Uterus (tissue), 3 donors: ENCODE data around the gene ARHGAP11B.
A peak's percentile ranks its signal among the peaks of the same experiment; 100 is the strongest.
"Not testable (repeated sequence)": the region's sequence is repeated elsewhere in the genome, so short reads cannot be mapped to it uniquely, and the experiment has no call there.

Source experiments
- DNase-seq, 2 donors: peaks; one replicate each; pipeline ENCODE4 v3.0.0-alpha.2; 2019 to 2020
- H3K27ac ChIP-seq, 2 donors: fragments of 200-600 bp; sonication (generic); 1 replicate in 1 of 2; 2 replicates in 1 of 2; pipeline ENCODE4 v1.5.1; 2016 to 2018
- H3K27me3 ChIP-seq, 2 donors: fragments of 200-600 bp; sonication (generic); one replicate each; pipeline ENCODE4 v1.5.1; 2018 to 2019; ENCODE audit warnings: control low read depth in 1 of 2
- H3K36me3 ChIP-seq, 2 donors: fragments of 200-600 bp; sonication (generic); one replicate each; pipeline ENCODE4 v1.5.1; 2019; ENCODE audit warnings: control low read depth in 1 of 2
- H3K4me1 ChIP-seq, 2 donors: fragments of 200-600 bp; sonication (generic); one replicate each; pipeline ENCODE4 v1.5.1; 2018 to 2019; ENCODE audit warnings: control low read depth in 1 of 2
- H3K4me3 ChIP-seq, 2 donors: fragments of 200-600 bp; sonication (generic); 1 replicate in 1 of 2; 2 replicates in 1 of 2; pipeline ENCODE4 v1.5.1; 2018 to 2019; ENCODE audit warnings: mild to moderate bottlenecking in 1 of 2
- H3K9me3 ChIP-seq, 2 donors: fragments of 200-600 bp; sonication (generic); one replicate each; pipeline ENCODE4 v1.5.1; 2019; ENCODE audit warnings: control low read depth in 1 of 2
- CTCF ChIP-seq, 4 experiments: fragments of 200-600 bp in 2 of 4; fragments of 450-650 bp in 2 of 4; sonication (generic) in 2 of 4; IDR thresholded peaks; one replicate each; pipeline ENCODE4 v1.5.1; 2016 to 2019; ENCODE audit warnings: antibody characterized with exemption in 4 of 4, mild to moderate bottlenecking in 2 of 4, moderate library complexity in 1 of 4
- POLR2A ChIP-seq, 2 donors: fragments of 450-650 bp; IDR thresholded peaks; one replicate each; pipeline ENCODE4 v1.6.1; 2016; ENCODE audit warnings: antibody characterized with exemption in 2 of 2, mild to moderate bottlenecking in 1 of 2, moderate library complexity in 1 of 2
- intact Hi-C: fragments of 100-400 bp; cut with DNase I; formaldehyde crosslinking; loops from one replicate; pipeline ENCODE4 v1.15.1; 2023; ENCODE audit warnings: low total_unique reads
- donor health status: DM: yes; HTN: yes; CAD: no.

Gene ARHGAP11B

GRCh38 chr15:30650012-30650929, 24.3 kb downstream of the ARHGAP11B start:
- Histone ChIP-seq H3K4me3 (no peak overlapping the region), H3K36me3 (no peaks in the 10 kb centered on the region), H3K27me3 (no peaks in the 10 kb centered on the region), H3K4me1 (no peaks in the 10 kb centered on the region), H3K27ac (no peak overlapping the region), H3K9me3 (no peaks in the 10 kb centered on the region)
- intact Hi-C loops: no loop called here
- DNase-seq: no peak
- TF ChIP-seq CTCF (IDR thresholded peaks at IDR 0.05) (no peak), POLR2A (IDR thresholded peaks at IDR 0.05) (no peak)

GRCh38 chr15:30661154-30661553, 35.2 kb downstream of the ARHGAP11B start:
- H3K36me3 ChIP-seq, DNase-seq, H3K4me1 ChIP-seq, H3K9me3 ChIP-seq, H3K27ac ChIP-seq, H3K4me3 ChIP-seq, H3K27me3 ChIP-seq, intact Hi-C loops: not testable (repeated sequence)
- TF ChIP-seq CTCF (IDR thresholded peaks at IDR 0.05): peak; percentile 14 to 45 (median 32)

GRCh38 chr15:30669621-30670020, 43.7 kb downstream of the ARHGAP11B start:
- H3K36me3 ChIP-seq, H3K9me3 ChIP-seq, intact Hi-C loops, H3K27me3 ChIP-seq, DNase-seq, H3K4me3 ChIP-seq, H3K4me1 ChIP-seq, H3K27ac ChIP-seq: not testable (repeated sequence)

- intact Hi-C loops: no loop called here
- DNase-seq: no peak
- H3K9me3 ChIP-seq: no peaks in the 10 kb centered on the region
- no peaks in the 10 kb centered on the region for H3K36me3 ChIP-seq
- H3K4me3 ChIP-seq: no peak overlapping the region
- no peaks in the 10 kb centered on the region for H3K27me3 ChIP-seq
- TF ChIP-seq POLR2A (IDR thresholded peaks at IDR 0.05) (no peak), CTCF (IDR thresholded peaks at IDR 0.05) (no peak)
- H3K27ac ChIP-seq: no peak overlapping the region
- H3K4me1 ChIP-seq: no peaks in the 10 kb centered on the region
These were observed 44.1 kb downstream of the ARHGAP11B start for GRCh38 chr15:30670056-30670455.

GRCh38 chr15:30671309-30671708, 45.4 kb downstream of the ARHGAP11B start:
- H3K4me1 ChIP-seq: no peaks in the 10 kb centered on the region
- no peak overlapping the region for H3K27ac ChIP-seq
- intact Hi-C loops: no loop called here
- TF ChIP-seq CTCF (IDR thresholded peaks at IDR 0.05) (no peak), POLR2A (IDR thresholded peaks at IDR 0.05) (no peak)
- H3K9me3 ChIP-seq: no peaks in the 10 kb centered on the region
- H3K4me3 ChIP-seq: no peak overlapping the region
- DNase-seq: no peak
- no peaks in the 10 kb centered on the region for H3K27me3 ChIP-seq
- H3K36me3 ChIP-seq: no peaks in the 10 kb centered on the region
